SK-N-SH treated with all-trans-retinoic acid at 6 μM for 48 hours (cell line): Measurements from ENCODE around the gene LTBP1.

Experiments
- ATAC-seq: fragments of 200-7000 bp; cut with Tn5 transposase; 3 replicates; pipeline ENCODE4 v1.9.1; 2020; ENCODE audit warnings: mild to moderate bottlenecking, moderate library complexity
- ARNTL ChIP-seq: fragments of 450-650 bp; formaldehyde crosslinking; IDR thresholded peaks from 2 replicates; pipeline ENCODE4 v1.5.0; 2020; ENCODE audit warnings: low read depth, mild to moderate bottlenecking, moderate library complexity, borderline replicate concordance
- BACH2 ChIP-seq: fragments of 250-450 bp; sonication (Bioruptor Pico); IDR thresholded peaks from 2 replicates; pipeline ENCODE4 v1.9.0; 2021; ENCODE audit warnings: mild to moderate bottlenecking, borderline replicate concordance
- ESRRG ChIP-seq: fragments of 250-450 bp; sonication (Bioruptor Pico); IDR thresholded peaks from 2 replicates; pipeline ENCODE4 v1.6.1; 2021; ENCODE audit warnings: mild to moderate bottlenecking
- GLIS3 ChIP-seq: fragments of 250-450 bp; sonication (Bioruptor Pico); IDR thresholded peaks from 2 replicates; pipeline ENCODE4 v1.5.0; 2020; ENCODE audit warnings: mild to moderate bottlenecking, moderate library complexity
- ISL1 ChIP-seq: fragments of 250-450 bp; sonication (Bioruptor Pico); IDR thresholded peaks from 2 replicates; pipeline ENCODE4 v2.1.2; 2022; ENCODE audit warnings: mild to moderate bottlenecking, moderate library complexity
- PATZ1 ChIP-seq: fragments of 250-450 bp; sonication (Bioruptor Pico); IDR thresholded peaks from 2 replicates; pipeline ENCODE4 v1.8.0; 2020; ENCODE audit warnings: mild to moderate bottlenecking, moderate library complexity, borderline replicate concordance
- POU6F1 ChIP-seq: fragments of 250-450 bp; sonication (Bioruptor Pico); IDR thresholded peaks from 2 replicates; pipeline ENCODE4 v1.8.0; 2021; ENCODE audit warnings: low read depth, mild to moderate bottlenecking, moderate library complexity, borderline replicate concordance
- PPARA ChIP-seq: fragments of 250-450 bp; sonication (Bioruptor Pico); IDR thresholded peaks from 2 replicates; pipeline ENCODE4 v1.5.0; 2020; ENCODE audit warnings: mild to moderate bottlenecking, borderline replicate concordance
- SNAI2 ChIP-seq: fragments of 250-450 bp; sonication (Bioruptor Pico); IDR thresholded peaks from 2 replicates; pipeline ENCODE4 v1.5.0; 2020; ENCODE audit warnings: mild to moderate bottlenecking, moderate library complexity
- TOX ChIP-seq: fragments of 250-450 bp; sonication (Bioruptor Pico); IDR thresholded peaks from 2 replicates; pipeline ENCODE4 v1.8.0; 2021; ENCODE audit warnings: mild to moderate bottlenecking, moderate library complexity, borderline replicate concordance
- TSHZ2 ChIP-seq: fragments of 250-450 bp; sonication (Bioruptor Pico); IDR thresholded peaks from 2 replicates; pipeline ENCODE4 v1.5.0; 2020; ENCODE audit warnings: mild to moderate bottlenecking, moderate library complexity
- ZFP3 ChIP-seq: fragments of 250-450 bp; sonication (Bioruptor Pico); IDR thresholded peaks from 2 replicates; pipeline ENCODE4 v1.5.0; 2020; ENCODE audit warnings: mild to moderate bottlenecking, moderate library complexity
- ZNF70 ChIP-seq: fragments of 450-650 bp; formaldehyde crosslinking; IDR thresholded peaks from 2 replicates; pipeline ENCODE4 v1.5.0; 2020; ENCODE audit warnings: mild to moderate bottlenecking, moderate library complexity
- ZNF8 ChIP-seq: fragments of 450-650 bp; formaldehyde crosslinking; IDR thresholded peaks from 2 replicates; pipeline ENCODE4 v1.5.0; 2020; ENCODE audit warnings: mild to moderate bottlenecking, moderate library complexity

The LTBP1 gene

GRCh38 chr2:33130054-33130447 lies 183.3 kb downstream of the LTBP1 start (continued):
- TF ChIP-seq TSHZ2 (CRISPR knock-in tag), result no peak
- no peak for TF ChIP-seq ZNF8 (CRISPR knock-in tag)

GRCh38 chr2:33130544-33130943 lies 183.8 kb downstream of the LTBP1 start:
- ATAC-seq, result no peak
- TF ChIP-seq SNAI2 (CRISPR knock-in tag), result no peak
- TF ChIP-seq ESRRG, result no peak
- TF ChIP-seq BACH2 (CRISPR knock-in tag), result no peak

GRCh38 chr2:33131111-33131510 lies 184.4 kb downstream of the LTBP1 start:
- no peak for TF ChIP-seq SNAI2 (CRISPR knock-in tag)
- no peak for ATAC-seq

- no peak for ATAC-seq
- no peak for TF ChIP-seq ZNF8 (CRISPR knock-in tag)
- no peak for TF ChIP-seq ISL1 (CRISPR knock-in tag)
- no peak for TF ChIP-seq ARNTL (CRISPR knock-in tag)
Measured at GRCh38 chr2:33131749-33132148, 185.0 kb downstream of the LTBP1 start.

GRCh38 chr2:33133454-33133952 lies 186.8 kb downstream of the LTBP1 start:
- peak; percentile 4 for ATAC-seq
- TF ChIP-seq PATZ1 (CRISPR knock-in tag) (no peak), SNAI2 (CRISPR knock-in tag) (no peak), ZNF70 (CRISPR knock-in tag) (no peak), ISL1 (CRISPR knock-in tag) (no peak)

GRCh38 chr2:33134086-33134771 lies 187.5 kb downstream of the LTBP1 start:
- ATAC-seq, result peak; percentile 90
- TF ChIP-seq TOX (CRISPR knock-in tag) (no peak), ISL1 (CRISPR knock-in tag) (peak; percentile 74), PATZ1 (CRISPR knock-in tag) (no peak), POU6F1 (CRISPR knock-in tag) (no peak), ZFP3 (CRISPR knock-in tag) (no peak), PPARA (no peak), GLIS3 (no peak), SNAI2 (CRISPR knock-in tag) (no peak)
- TF ChIP-seq, all 23 proteins: peak for 1
